Hepatocyte (in vitro differentiated cells): ENCODE data around the gene FBXL12. TPM values are rescaled to one million over a fixed set of nuclear protein-coding genes. Genes with fewer than 3 reads are reported as not detected.

Experiments used
- DNase-seq: peaks from one replicate; pipeline ENCODE4 v3.0.0-alpha.2; 2016; ENCODE audit warnings: low spot score
- H2AFZ ChIP-seq: fragments of 200-600 bp; sonication (generic); 2 replicates; pipeline ENCODE4 v1.6.0; 2016; ENCODE audit warnings: antibody characterized with exemption, mild to moderate bottlenecking
- H3K27ac ChIP-seq: fragments of 200-600 bp; sonication (generic); 2 replicates; pipeline ENCODE4 v1.5.1; 2016; ENCODE audit warnings: mild to moderate bottlenecking
- H3K27me3 ChIP-seq: fragments of 200-600 bp; sonication (generic); 2 replicates; pipeline ENCODE4 v1.6.1; 2016
- H3K36me3 ChIP-seq: fragments of 200-600 bp; sonication (generic); replicated peaks from 2 replicates; pipeline ENCODE4 v1.5.1; 2016; ENCODE audit warnings: low read depth; ENCODE audit not compliant: insufficient read depth
- H3K4me1 ChIP-seq: fragments of 200-600 bp; sonication (generic); 2 replicates; pipeline ENCODE4 v1.5.1; 2016; ENCODE audit warnings: mild to moderate bottlenecking, moderate library complexity; ENCODE audit not compliant: insufficient read depth
- H3K4me2 ChIP-seq: fragments of 200-600 bp; sonication (generic); 2 replicates; pipeline ENCODE4 v1.6.0; 2016
- H3K4me3 ChIP-seq: fragments of 200-600 bp; sonication (generic); 2 replicates; pipeline ENCODE4 v1.5.1; 2016; ENCODE audit warnings: mild to moderate bottlenecking
- H3K79me2 ChIP-seq: fragments of 200-600 bp; sonication (generic); 2 replicates; pipeline ENCODE4 v1.6.0; 2017; ENCODE audit warnings: mild to moderate bottlenecking
- H3K9me2 ChIP-seq: fragments of 200-600 bp; sonication (generic); replicated peaks from 2 replicates; pipeline ENCODE4 v1.6.0; 2017; ENCODE audit warnings: mild to moderate bottlenecking; ENCODE audit not compliant: insufficient read depth
- H3K9me3 ChIP-seq: fragments of 200-600 bp; sonication (generic); 2 replicates; pipeline ENCODE4 v1.5.1; 2016; ENCODE audit warnings: low read depth, mild to moderate bottlenecking
- H4K20me1 ChIP-seq: fragments of 200-600 bp; sonication (generic); 2 replicates; pipeline ENCODE4 v1.6.0; 2016; ENCODE audit warnings: mild to moderate bottlenecking; ENCODE audit not compliant: insufficient read depth, poor library complexity, severe bottlenecking
- CTCF ChIP-seq: fragments of 200-600 bp; sonication (generic); IDR thresholded peaks from 2 replicates; pipeline ENCODE4 v1.5.1; 2016; ENCODE audit warnings: antibody characterized with exemption, mild to moderate bottlenecking; ENCODE audit not compliant: poor library complexity
- EZH2 ChIP-seq: fragments of 200-600 bp; sonication (generic); IDR thresholded peaks from 2 replicates; pipeline ENCODE4 v1.6.1; 2016; ENCODE audit warnings: antibody characterized with exemption, mild to moderate bottlenecking, borderline replicate concordance
- EZH2phosphoT487 ChIP-seq: fragments of 200-600 bp; sonication (generic); IDR thresholded peaks from one replicate; pipeline ENCODE4 v1.6.1; 2018; ENCODE audit warnings: antibody characterized with exemption, mild to moderate bottlenecking, low read depth, moderate library complexity; ENCODE audit not compliant: unreplicated experiment, severe bottlenecking
- WGBS: methylation state at CpG from one replicate; pipeline ENCODE4 v1.1.6; 2016; ENCODE audit warnings: low lambda C conversion rate; ENCODE audit errors: missing lambda C conversion rate; 5-methylcytosine and 5-hydroxymethylcytosine counted together
- polyA plus RNA-seq: library from polyadenylated mRNA; unstranded; fragments of >200 nt; fragmentation: Nextera tagmentation; extraction: Ambion mirVana; gene quantifications from 2 replicates; pipeline ENCODE4 v1.2.1, GENCODE V29; 2016
- total RNA-seq: library from RNA; depleted of rRNA; stranded (reverse); fragments of >200 nt; gene quantifications from 2 replicates; pipeline ENCODE4 v1.2.3, GENCODE V29; 2014

Gene FBXL12
- total and polyA plus RNA-seq, 2 experiments from 2014 or later: 33.1 to 42.3 TPM

- Histone ChIP-seq H4K20me1 (no peaks in the 10 kb centered on the region), H3K9me2 (no peaks in the 10 kb centered on the region), H3K4me3 (no peak overlapping the region), H3K27me3 (no peaks in the 10 kb centered on the region), H3K79me2 (no peaks in the 10 kb centered on the region), H3K4me1 (no peaks in the 10 kb centered on the region), H3K4me2 (no peak overlapping the region), H3K27ac (no peak overlapping the region), H2AFZ (no peak overlapping the region), H3K9me3 (no peaks in the 10 kb centered on the region), H3K36me3 (no peaks in the 10 kb centered on the region)
- 95% methylated on average over 9 of the region's 9 CpGs for WGBS
- DNase-seq: no peak
- TF ChIP-seq EZH2phosphoT487 (no peak), EZH2 (no peak), CTCF (no peak)
Observed at GRCh38 chr19:9856609-9857008, 37.7 kb upstream of the FBXL12 start.

GRCh38 chr19:9854282-9854846, 35.5 kb upstream of the FBXL12 start:
- DNase-seq: no peak
- no peaks in the 10 kb centered on the region for H3K79me2 ChIP-seq
- H3K36me3 ChIP-seq: no peaks in the 10 kb centered on the region
- no peak overlapping the region for H3K27ac ChIP-seq
- H3K27me3 ChIP-seq: no peaks in the 10 kb centered on the region
- H3K9me3 ChIP-seq: no peaks in the 10 kb centered on the region
- H2AFZ ChIP-seq: no peak overlapping the region
- no peak overlapping the region for H3K4me3 ChIP-seq
- H3K4me1 ChIP-seq: no peaks in the 10 kb centered on the region
- H4K20me1 ChIP-seq: no peaks in the 10 kb centered on the region
- no peaks in the 10 kb centered on the region for H3K9me2 ChIP-seq
- H3K4me2 ChIP-seq: no peak overlapping the region
- WGBS: 98% methylated on average over 37 of the region's 38 CpGs
- TF ChIP-seq EZH2: no peak
- no peak for TF ChIP-seq CTCF
- no peak for TF ChIP-seq EZH2phosphoT487

GRCh38 chr19:9850235-9850959, 31.5 kb upstream of the FBXL12 start:
- Histone ChIP-seq H3K27ac (no peak overlapping the region), H3K4me1 (no peaks in the 10 kb centered on the region), H3K79me2 (no peaks in the 10 kb centered on the region), H3K27me3 (no peaks in the 10 kb centered on the region), H3K4me2 (no peak overlapping the region), H3K36me3 (no peaks in the 10 kb centered on the region), H3K9me2 (no peaks in the 10 kb centered on the region), H2AFZ (no peak overlapping the region), H3K9me3 (no peaks in the 10 kb centered on the region), H4K20me1 (no peaks in the 10 kb centered on the region), H3K4me3 (no peak overlapping the region)
- no peak for DNase-seq
- WGBS: 77% methylated on average over 18 of the region's 19 CpGs
- TF ChIP-seq CTCF (no peak), EZH2phosphoT487 (no peak), EZH2 (no peak)
